HG02970 (cell line): Measurements from ENCODE around the gene KLK7.

Experiments
- ATAC-seq: cut with Tn5 transposase; IDR thresholded peaks from one replicate; pipeline ENCODE4 v1.9.1; 2021; ENCODE audit warnings: mild to moderate bottlenecking, moderate library complexity, moderate number of reproducible peaks; ENCODE audit not compliant: unreplicated experiment, low FRiP score

KLK7 gene

DNA sequence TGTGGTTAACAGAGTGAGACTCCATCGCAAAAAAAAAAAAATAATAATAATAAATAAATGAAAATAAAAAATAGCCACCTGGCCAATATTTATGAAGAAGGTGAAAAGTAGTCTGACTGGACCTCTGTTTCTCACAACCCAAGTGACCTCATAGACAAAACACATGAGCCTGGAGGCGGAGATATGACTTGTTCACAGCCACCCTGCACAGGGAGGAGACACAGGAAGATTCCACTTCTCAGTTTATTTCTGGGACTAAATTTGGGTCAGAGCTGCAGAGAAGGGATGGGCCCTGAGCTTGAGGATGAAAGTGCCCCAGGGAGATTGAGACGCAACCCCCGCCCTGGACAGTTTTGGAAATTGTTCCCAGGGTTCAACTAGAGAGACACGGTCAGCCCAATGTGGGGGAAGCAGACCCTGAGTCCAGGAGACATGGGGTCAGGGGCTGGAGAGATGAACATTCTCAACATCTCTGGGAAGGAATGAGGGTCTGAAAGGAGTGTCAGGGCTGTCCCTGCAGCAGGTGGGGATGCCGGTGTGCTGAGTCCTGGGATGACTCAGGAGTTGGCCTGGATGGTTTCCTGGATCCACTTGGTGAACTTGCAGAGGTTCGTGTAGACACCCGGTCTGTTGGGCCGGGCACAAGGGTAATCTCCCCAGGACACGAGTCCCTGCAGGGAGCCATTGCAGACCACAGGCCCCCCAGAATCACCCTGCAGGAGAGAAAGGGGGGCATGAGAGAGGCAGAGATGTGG lies 40.5 kb downstream of the KLK7 start:
- no peak for ATAC-seq

DNA sequence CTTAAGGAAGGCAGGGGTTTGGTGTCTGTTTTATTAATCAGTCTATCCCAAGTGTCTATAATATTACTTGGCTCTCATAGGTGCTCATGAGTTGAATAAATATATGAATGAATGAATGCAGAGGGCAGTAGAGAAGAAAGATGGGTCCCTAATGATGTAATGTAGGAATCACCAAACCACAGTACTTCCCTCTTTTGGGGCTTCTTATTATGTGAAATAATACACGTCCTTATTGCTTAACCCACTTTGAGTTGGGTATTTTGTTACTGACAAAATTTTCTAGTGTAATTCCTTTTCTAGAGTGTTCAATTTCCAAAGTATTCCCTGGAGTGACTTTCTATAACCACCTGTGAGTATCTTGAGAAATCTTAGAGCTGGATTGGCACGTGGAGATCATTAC lies 44.1 kb downstream of the KLK7 start:
- ATAC-seq, result no peak

- ATAC-seq, result no peak
These were observed 50.1 kb downstream of the KLK7 start for GRCh38 chr19:50933640-50934039.

- ATAC-seq, result no peak
These were observed 51.0 kb downstream of the KLK7 start for GRCh38 chr19:50932690-50933083.

DNA sequence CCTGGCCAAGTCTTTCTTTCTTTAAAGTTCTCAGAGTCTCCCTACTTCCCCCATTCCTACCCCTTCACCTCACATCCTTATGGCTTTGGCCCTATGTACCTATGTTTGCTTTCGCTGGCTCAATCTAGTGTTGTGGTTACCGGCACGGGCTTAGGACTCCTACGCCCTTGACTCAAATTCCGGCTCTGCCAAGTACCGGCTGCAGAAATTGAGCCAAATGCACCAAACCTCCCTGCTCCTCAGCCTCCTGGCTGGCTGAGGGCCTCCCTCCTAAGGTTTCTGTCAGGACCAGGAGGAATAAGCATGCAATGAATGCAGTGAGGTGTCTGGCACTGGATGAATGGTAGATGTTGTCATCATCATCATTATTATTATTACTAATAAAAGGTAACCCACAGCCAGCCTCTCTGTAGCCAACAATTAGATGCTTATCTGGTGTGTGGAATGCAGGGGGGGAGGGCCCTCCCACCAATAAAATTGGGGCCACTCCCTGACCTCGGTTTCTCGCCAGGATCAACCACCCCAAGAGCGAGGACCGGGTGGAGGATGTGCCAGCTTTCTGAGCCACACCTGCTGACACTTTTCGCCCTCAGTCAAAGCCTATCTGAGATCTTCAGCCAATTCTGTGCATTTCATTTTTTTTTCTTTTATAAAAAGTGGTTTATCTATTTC lies 51.6 kb downstream of the KLK7 start:
- no peak for ATAC-seq

DNA sequence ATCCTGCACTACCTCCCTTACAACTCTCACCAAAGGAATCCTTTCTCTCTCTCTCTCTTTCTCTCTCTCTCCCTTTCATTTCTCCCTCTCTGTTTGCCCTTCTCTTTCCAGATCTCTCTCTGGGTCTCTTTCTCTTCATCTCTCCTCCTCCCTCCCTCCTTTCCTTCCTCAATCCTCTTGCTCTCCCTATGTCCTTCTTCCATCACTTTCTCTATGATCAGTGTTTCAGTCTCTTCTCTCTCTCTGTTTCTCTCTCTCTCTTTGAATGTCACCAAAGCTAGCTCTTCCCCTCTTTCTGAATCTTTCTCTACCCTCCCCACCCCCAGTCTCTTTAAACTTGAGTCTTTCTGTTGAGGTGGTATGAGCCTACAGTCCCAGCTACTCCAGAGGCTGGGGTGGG lies 52.7 kb downstream of the KLK7 start:
- ATAC-seq, result no peak

- no peak for ATAC-seq
These were observed 54.9 kb downstream of the KLK7 start for GRCh38 chr19:50928831-50929230.
